Activated T-helper 1 cell treated with Interleukin-2 at 50 U/mL for 16 hours (primary cell): ENCODE results near the gene CST2.
"Not testable (repeated sequence)": the region's sequence is repeated elsewhere in the genome, so short reads cannot be mapped to it uniquely, and the experiment has no call there.

Experiments
- DNase-seq: peaks from one replicate; pipeline ENCODE4 v3.0.0-alpha.2; 2020; ENCODE audit warnings: low read depth

CST2 gene, protein sequence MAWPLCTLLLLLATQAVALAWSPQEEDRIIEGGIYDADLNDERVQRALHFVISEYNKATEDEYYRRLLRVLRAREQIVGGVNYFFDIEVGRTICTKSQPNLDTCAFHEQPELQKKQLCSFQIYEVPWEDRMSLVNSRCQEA

DNA sequence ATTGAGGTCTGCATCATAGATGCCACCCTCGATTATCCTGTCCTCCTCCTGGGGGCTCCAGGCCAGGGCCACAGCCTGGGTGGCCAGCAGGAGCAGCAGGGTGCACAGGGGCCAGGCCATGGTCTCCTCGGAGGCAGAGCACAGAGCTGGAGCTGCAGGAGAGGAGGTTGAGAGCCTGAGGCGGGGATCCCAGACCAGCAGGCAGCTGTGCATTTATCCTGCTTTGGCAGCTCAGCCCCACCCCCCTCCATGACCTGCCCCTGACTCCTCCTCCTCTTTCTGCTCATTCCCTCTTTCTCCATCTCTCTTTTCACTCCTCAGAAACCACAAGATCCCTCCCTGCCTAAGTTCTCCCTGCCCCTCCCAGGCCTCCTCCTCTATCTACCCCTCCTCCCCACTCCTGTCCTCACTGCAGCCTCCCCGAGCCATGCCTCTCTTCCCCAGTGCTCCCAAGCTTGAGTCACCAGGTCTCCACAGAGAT lies at the start of gene CST2:
Gene CST2, minus strand, starts transcription at position 189 of the 481 bp plus-strand sequence. Its CDS starts 69 bp downstream, at position 120.
- DNase-seq = no peak

DNA sequence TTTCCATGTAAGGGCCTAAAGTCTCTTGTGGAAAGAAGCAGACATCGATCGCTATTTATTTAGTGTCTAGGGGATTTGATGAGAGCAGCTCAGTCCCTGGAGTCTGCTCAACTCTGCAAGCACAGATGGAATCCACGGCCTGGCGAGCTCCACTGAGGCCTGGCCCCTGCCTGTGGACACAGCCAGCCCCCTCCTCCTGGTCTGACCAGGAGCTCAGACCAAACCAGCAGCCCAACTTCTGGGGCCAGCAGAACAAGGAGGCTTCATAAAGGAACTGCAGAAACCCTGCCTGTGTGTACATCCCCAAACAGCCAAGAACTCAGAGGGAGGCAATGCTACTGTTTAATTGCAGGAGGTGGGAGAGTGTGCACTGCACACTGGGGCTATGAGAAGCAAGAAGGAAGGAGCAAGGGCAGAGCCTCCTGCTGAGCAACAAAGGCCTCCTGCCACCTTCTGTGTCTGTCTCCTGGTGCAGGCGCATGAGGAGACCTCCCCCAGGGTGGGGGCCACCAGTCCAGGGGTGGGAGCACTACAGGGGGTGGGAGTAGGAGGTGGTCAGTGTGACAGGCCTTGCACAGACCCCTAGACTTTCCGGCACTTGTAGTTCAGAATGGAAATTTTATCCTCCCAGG lies 49.2 kb upstream of the CST2 start:
- no peak for DNase-seq

DNA sequence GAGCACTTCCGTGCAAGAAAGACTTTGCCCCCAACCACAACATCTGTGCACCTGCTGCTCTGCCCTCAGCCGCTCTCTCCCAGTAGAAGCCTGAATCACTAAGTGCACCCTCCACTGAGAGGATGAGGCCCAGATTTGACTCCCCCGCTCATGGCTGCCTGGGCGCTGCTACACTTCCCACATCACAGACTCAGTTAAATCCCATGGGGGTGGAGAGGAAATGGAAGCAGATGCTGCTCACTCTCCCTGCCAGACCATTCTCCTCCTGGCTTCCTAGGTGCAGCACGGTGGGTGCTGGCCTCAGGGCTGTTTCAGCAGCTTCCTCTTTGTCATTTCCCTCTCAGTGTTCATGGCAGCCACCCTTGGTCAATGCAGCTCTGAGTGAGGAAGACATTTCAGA lies 48.2 kb upstream of the CST2 start:
- no peak for DNase-seq

DNA sequence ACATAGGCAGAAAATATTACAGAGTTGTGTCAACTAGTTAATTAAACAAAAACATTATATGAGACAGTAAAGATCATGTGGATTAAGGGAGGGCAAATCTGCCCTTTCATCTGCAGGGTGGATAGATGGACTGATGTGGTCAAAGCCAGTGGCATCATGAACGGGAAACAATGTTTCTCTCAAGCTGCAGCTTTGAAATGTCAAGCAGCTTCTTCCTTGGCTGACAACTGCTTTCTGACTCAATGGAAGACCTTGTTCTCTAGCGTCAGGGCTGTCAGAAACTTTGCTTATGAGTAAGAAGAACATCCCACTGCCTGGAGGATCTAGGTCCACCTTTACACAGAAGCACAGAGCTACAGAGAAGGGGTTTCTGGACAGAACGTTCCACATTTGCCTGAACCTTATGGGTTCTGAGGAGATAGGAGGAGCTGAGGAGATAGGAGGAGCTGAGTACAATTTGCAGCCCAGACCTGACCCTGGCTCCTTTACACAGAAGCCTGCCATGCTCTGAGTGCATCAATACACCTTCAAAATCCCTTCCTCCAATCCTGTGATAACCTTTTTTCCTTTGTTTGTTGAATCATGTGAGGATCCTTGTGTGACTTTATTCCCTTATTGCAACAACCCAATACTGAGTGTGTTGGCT lies 47.0 kb upstream of the CST2 start:
- DNase-seq = no peak

DNA sequence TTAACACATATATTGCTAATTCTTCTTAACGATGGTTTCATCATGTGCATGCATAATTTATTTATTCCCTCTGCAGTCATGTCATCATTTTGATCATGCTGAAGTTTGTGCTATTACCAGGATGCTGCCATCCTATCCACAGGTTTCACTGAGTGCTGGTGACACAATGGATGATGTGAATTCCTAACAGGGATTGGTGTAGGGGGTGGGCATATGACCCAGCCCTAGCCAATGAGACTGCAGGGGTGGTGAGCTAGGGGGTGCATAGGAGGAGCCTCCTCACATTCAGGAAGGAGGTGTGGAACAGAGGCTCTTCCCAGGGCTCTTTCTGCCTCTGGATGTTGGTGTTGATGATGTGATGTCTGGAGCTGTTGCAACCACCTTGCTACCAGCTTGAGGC lies 45.5 kb upstream of the CST2 start:
- DNase-seq = no peak

DNA sequence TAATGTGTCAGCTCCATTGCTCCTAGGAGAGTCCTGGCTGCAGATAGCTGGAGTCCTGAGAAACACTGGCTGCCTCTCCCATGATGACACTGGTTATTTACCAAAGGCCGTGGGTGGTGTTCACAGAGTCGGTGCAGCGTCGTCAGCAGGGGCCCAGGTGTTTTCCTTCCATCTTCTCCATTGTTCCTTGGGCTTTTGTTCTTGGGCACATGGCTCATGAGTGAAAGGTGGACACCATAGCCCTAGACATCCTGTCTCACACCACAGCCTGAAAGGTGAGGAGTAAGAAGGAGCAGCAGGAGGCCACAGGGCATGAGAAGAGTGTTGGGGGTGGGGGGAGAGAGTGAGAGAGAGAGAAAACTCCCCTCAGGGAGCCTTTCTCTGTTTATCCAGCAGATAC lies 43.9 kb upstream of the CST2 start:
- DNase-seq = no peak

DNA sequence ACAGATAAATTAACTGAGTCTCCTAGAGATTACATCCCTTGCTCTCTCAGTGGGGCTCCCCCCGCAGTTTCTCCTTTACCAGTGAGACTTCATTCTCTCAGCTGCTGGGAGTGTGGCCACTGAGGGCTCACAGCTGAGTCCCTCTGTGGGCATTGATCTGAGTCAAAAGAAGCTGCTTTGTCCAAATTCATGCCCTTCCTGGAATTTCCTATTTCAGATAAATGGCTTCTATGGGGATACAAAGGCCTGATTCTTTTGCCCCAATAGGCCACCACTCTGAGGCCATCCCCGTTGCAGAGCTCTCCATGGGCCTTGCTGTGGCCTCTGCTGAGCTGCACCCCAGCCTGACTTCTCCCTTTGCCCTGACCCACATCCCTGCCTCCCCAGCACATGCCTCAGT lies 43.0 kb upstream of the CST2 start:
- DNase-seq = no peak

DNA sequence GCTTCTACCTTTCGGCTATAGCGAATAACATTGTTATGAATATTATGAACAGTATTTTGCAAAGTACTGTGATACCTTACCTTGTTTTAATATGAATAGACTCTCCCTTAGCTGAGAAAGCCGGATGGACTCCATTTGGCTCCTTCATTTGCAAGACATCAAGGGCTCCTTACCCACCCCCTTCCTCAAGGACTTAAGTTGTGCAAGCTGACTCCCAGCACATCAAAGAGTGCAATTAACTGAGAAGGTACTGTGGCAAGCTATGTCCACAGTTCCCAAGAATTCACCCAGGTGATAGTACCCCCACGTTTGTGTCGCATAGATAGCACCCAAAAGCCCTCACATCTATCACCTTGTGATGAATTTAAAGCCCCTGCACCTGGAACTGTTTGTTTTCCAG lies 41.8 kb upstream of the CST2 start:
- no peak for DNase-seq

DNA sequence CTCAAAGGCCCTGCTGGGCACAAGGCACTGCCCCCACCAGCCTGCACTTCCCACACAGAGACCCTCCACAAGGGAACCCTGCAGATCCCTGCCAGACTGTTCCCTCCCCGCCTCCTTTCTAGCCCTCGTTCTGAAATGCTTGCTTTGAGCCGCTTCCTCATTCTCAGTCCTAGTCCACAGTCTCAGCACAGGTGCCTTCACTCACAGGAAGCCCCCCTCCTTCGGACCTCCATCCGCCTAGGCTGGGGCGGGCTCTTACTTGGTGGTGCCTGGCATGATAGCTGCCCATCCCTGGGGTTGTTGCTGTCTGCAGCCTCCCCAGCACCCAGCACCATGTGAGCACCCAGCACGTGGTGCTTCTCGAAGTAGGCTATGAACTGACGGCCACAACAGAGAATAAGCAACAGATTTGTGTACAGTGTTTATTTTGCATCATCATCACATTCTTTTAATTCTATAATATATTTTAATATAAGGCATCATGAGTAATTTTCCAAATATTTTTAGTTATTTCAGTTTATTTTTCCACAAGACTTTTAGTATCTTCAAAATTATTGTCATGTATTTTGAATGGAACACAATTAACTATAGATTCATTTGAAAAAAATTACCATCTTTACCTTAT lies 40.7 kb upstream of the CST2 start:
- DNase-seq = no peak

DNA sequence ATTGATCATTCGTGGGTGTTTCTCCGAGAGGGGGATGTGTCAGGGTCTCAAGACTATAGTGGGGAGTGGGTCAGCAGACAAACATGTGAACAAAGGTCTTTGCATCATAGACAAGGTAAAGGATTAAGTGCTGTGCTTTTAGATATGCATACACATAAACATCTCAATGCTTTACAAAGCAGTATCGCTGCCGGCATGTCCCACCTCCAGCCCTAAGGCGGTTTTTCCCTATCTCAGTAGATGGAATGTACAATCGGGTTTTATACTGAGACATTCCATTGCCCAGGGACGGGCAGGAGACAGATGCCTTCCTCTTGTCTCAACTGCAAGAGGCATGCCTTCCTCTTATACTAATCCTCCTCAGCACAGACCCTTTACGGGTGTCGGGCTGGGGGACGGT lies 34.2 kb upstream of the CST2 start:
- not testable (repeated sequence) for DNase-seq

DNA sequence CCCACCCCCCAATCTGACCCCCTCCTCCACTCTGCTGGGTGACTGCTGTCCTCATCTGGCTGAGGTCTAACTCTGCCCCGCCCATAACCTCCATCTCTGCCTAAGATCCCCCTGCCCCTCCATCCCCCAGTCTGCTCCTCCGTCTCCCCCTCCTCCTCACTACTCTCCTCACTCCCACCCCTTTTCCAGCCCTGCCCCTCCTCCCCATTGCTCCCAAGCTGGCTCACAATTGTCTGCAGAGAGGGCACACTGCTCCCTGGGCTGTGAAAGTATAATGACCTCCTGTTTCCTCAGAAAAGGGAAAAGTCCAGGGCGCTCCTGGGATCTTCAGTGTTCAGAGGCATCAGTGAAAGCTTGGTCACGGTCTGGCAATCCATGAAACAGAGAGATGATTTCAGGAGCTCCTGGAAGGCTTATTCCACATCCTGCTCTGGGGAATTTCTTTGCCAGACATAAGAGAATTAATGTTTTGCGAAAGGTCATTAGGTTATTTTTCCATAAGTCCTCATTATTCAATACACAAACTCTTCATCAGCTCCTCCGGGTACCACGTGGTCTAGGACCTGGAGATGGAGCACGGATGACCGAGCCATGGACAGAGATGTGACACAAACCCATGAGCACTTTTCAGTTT lies 31.6 kb upstream of the CST2 start:
- DNase-seq = no peak

DNA sequence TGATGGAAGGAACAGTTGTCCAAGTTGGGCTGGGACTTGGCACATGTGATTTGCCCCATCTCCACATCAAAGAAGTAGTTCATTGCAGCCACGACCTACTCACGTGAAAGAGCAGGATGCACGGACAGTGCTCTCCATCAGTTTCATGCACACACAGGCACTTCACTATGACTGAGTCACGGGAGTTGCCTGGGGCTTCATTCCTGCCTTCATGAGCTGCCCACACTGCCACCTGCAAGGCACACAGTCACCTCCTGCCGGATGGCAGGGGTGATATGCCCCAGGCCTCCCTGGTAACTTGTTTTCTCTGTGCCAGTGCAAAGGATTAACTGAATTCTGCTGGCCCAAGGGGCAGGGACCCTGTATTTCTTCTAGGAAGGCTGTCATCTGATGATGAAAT lies 30.2 kb upstream of the CST2 start:
- DNase-seq = no peak

DNA sequence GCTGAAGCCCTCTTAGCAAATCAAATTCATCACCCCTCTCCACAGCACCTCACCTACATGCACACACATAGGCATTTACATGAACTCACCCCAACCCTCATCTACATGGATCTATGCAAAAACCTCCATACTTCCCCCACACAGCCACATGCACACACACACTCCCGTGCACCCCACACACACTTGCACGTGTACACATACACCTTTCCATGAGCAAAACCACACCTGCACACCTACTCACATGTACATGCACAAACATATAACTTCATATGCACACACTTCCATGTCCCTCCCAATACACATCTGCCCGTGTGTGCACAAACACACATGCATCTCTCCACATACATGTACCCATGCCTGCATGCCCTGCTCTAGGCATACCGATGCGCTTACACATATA lies 29.7 kb upstream of the CST2 start:
- no peak for DNase-seq

DNA sequence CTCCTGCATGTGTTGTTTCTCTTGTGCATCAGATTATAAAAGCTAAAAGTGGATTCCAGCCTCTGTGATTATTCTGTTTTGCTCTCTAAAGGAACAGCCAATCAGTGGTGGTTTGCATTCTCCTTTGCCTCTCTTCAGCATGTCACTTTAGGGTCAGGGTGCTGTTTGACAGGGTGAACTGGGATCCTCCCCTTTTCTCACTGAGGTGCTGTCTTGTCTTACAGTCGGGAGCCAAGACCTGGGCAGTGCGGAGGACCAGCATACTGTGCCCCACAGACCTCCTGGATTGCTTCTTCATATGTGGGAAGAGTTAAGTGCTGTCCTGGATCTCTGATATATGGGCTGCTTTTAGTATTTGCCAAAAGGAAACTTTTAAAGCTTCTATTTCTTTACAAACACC lies 15.2 kb upstream of the CST2 start:
- DNase-seq = no peak

DNA sequence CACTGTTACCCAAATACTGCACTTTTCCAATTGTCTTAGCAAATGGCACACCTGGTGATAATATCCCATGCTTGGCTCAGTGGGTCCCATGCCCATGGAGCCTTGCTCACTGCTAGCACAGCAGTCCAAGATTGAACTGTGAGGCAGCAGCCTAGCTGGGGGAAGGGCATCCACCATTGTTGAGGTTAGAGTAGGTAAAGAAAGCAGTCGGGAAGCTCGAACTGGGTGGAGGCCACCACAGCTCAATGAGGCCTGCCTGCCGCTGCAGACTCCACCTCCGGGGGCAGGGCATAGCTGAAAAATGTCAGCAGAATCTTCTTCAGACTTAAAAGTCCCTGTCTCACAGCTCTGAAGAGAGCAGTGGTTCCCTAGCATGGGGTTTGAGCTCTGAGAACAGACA lies 9.2 kb upstream of the CST2 start:
- DNase-seq = no peak

DNA sequence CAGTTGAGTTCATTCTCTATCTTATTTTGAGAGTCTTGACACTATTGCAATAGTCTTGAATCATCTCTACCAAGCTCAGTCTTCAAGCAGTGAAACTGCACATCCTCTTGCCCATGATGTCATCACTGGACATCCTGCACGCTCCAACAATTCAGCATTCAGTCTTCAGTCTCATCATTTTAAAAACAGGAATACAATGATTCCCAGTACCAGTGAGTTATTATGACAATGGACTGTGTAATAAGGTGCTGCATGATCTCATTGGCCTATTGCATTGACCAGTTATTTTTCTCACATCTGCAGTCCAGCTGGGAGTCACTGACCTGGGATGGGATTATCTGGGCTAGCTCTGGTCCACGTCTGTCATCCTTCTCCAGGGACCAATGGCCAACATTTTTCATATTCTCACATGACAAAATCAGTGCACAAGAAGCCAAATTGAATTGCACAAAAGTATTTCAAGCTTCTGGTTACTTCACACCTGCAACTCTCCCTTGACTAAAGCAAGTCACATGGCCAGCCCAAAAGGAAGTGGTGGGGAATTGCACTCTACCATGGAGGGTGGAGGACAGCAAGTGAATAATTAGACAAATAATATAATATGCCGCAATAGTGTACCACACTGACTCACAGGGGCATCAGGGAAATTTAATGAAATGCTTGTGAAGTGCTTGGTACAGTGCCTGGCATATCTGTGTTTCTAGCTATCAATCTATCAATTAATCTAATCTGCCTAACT lies 6.4 kb upstream of the CST2 start:
- DNase-seq = no peak

DNA sequence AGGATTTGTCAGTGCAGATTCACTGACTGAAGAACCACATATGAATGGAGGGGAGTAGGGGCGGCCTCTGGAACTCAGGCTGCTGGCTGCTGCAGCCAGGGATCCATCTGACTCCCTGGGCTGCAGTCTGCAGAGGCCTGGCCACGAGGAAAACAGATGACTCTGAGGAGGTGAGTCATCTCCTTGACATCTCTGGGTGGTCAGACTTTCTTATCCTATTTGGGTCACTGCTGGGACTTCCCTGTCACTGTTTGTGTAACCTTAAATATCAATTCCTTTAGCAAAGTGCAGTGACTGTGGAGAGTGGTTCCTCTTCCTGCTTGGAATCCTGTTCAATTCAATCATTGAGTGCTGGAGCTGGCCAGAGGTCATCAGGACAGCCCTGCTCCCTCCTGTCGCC lies 5.4 kb upstream of the CST2 start:
- DNase-seq = not testable (repeated sequence)

DNA sequence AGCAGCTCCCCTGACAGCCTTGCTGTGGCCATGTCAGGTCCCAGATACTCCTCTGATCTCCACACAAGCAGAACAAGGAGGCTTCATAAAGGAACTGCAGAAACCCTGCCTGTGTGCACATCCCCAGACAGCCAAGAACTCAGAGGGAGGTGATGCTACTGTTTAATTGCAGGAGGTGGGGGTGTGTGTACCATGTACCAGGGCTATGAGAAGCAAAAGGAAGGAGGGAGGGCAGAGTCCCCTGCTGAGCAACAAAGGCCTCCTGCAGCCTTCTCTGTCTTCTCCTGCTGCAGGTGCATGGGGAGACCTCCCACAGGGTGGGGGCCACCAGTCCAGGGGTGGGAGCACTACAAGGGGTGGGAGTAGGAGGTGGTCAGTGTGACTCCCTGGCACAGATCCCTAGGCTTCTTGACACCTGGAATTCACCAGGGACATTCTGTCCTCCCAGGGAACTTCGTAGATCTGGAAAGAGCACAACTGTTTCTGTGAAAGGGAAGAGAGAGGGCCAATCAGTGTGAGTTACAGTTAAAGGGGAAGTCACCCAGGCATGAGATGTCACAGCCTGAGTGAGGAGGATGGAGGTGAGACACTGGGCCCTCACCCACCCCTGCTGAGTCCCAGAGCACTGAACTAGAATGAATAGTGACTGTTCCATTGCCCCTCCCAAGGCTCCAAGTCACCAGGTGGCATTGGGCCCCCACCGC lies 2.8 kb downstream of the CST2 start:
- no peak for DNase-seq

DNA sequence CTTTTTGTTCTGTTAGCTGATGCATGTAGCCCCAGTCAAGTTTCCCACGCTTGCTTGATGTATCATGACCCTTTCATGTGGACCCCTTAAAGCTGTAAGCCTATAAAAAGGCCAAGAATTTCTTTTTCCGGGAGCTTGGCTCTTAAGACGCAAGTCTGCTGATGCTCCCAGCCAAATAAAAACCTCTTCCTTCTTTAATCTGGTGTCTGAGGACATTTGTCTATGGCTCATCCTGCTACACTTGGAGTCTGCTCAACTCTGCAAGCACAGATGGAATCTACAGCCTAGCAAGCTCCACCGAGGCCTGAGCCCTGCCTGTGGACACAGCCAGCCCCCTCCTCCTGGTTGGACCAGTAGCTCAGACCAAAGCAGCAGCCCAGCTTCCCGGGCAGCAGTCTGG lies 3.4 kb downstream of the CST2 start:
- DNase-seq = no peak

DNA sequence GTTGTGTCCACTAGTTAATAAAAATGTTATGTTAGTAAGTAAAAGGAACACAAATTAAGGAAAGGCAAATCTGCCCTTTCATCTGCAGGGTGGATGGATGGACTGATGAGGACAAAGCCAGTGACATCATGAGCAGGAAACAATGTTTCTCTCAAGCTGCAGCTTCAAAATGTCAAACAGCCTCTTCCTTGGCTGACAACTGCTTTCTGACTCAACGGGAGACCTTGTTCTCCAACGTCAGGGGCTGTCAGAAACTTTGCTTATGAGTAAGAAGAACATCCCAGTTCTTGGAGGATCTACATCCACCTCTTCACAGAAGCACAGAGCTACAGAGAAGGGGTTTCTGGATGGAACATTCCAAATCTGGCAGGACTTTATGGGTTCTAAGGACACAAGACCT lies 6.0 kb downstream of the CST2 start:
- DNase-seq = no peak

DNA sequence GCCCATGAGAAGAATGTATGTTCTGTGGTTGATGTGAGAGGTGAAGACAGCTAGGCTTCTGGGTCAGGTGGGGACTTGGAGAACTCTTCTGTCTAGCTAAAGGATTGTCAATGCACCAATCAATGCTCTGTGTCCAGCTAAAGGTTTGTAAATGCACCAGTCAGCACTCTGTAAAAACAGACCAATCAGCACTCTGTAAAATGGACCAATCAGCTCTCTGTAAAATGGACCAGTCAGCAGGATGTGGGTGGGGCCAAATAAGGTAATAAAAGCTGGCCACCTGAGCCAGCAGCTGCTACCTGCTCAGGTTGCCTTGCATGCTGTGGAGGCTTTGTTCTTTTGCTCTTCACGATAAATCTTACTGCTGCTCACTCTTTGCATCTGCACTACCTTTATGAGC lies 15.0 kb downstream of the CST2 start:
- DNase-seq = not testable (repeated sequence)
